Measurements from ENCODE around the gene NKD1.

- TF ChIP-seq POLR2AphosphoS5 (IDR thresholded peaks at IDR 0.05) (peak in 1 of 2 donors; percentile 24), CTCF (IDR thresholded peaks at IDR 0.05) (no peak), EP300 (IDR thresholded peaks at IDR 0.05) (no peak)
Measured at GRCh38 chr16:50600582-50601283, 52.5 kb downstream of the NKD1 start.
